ENCODE results near the gene COL23A1. TPM values are rescaled to one million over a fixed set of nuclear protein-coding genes. Genes with fewer than 3 reads are reported as not detected.

The COL23A1 gene
- total RNA-seq, 4 donors from 2014 or later, result 7.9 to 20.4 (median 12.0) TPM

DNA sequence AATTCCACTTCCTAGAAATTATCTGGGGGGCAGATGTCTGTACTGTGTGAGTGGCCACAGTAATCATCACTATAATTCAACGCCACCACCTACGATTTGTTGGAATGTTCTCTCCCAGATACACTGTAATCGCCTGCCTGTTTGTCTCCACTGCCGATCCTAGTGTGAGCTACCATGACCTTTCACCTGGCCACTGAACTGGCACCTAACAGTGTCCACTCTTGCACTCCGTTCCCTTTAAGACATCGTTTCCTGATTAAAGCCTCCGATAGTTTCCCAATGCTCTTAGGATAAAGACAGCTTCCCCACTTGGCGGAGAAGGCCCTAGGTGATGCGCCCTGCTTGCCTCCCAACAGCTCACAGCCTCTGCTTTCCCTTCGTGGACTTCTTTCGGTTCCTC is 361.6 kb downstream of the COL23A1 start:
- WGBS, 2 donors, result 93 to 95% methylated on average over 11 of the region's 11 CpGs

DNA sequence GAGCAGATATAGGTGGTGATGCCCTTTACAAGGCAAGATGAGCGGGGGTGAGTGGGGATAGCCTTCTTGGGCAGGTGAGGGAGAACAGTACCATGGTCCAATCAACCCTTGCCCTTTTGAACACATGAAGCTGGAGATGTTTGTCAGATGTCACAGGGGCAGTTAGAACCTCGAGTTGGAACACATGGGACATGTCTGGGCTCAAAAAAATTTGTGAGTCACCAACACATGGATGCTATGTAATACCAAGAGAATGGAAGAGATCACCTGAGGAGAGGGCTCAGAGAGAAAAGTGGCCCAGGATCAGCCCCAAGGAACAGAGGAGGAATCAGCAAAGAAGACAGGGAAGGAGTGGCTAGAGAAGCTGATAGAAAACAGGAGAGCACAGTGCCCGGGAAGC is 362.3 kb downstream of the COL23A1 start:
- DNase-seq (ENCODE audit: low spot score in 2 of 2), result no peak
- Histone ChIP-seq H3K27me3 (no peaks in the 10 kb centered on the region), H3K9me3 (peaks cover 0 to 4% (median 0%) of the 10 kb centered on the region in 4 donors), H3K27ac (peak overlapping the region in 1 of 4 donors; percentile 45), H3K4me3 (no peak overlapping the region), H3K4me1 (peaks cover 0 to 39% (median 23%) of the 10 kb centered on the region in 4 donors), H3K36me3 (peaks cover 0 to 85% (median 0%) of the 10 kb centered on the region in 3 donors)
- no peak for TF ChIP-seq POLR2A (IDR thresholded peaks at IDR 0.05)
- no peak for TF ChIP-seq EP300 (IDR thresholded peaks at IDR 0.05)
- TF ChIP-seq, protein P1, sequence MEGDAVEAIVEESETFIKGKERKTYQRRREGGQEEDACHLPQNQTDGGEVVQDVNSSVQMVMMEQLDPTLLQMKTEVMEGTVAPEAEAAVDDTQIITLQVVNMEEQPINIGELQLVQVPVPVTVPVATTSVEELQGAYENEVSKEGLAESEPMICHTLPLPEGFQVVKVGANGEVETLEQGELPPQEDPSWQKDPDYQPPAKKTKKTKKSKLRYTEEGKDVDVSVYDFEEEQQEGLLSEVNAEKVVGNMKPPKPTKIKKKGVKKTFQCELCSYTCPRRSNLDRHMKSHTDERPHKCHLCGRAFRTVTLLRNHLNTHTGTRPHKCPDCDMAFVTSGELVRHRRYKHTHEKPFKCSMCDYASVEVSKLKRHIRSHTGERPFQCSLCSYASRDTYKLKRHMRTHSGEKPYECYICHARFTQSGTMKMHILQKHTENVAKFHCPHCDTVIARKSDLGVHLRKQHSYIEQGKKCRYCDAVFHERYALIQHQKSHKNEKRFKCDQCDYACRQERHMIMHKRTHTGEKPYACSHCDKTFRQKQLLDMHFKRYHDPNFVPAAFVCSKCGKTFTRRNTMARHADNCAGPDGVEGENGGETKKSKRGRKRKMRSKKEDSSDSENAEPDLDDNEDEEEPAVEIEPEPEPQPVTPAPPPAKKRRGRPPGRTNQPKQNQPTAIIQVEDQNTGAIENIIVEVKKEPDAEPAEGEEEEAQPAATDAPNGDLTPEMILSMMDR (IDR thresholded peaks at IDR 0.05), result no peak
- WGBS, 2 donors, result 92 to 94% methylated on average over 3 of the region's 3 CpGs

More for the DNA sequence above, 361.6 kb downstream of the COL23A1 start:
- no peaks in the 10 kb centered on the region for H3K27me3 ChIP-seq
- TF ChIP-seq EP300 (IDR thresholded peaks at IDR 0.05), result no peak
- no peak for TF ChIP-seq POLR2A (IDR thresholded peaks at IDR 0.05)
- TF ChIP-seq, protein P1 (IDR thresholded peaks at IDR 0.05), result no peak
- H3K9me3 ChIP-seq, result peaks cover 0 to 4% (median 0%) of the 10 kb centered on the region in 4 donors
- H3K4me3 ChIP-seq, result no peak overlapping the region
- DNase-seq (ENCODE audit: low spot score in 2 of 2), result no peak
- peaks cover 0 to 40% (median 26%) of the 10 kb centered on the region in 4 donors for H3K4me1 ChIP-seq
- peaks cover 0 to 79% (median 0%) of the 10 kb centered on the region in 3 donors for H3K36me3 ChIP-seq
- no peak overlapping the region for H3K27ac ChIP-seq

DNA sequence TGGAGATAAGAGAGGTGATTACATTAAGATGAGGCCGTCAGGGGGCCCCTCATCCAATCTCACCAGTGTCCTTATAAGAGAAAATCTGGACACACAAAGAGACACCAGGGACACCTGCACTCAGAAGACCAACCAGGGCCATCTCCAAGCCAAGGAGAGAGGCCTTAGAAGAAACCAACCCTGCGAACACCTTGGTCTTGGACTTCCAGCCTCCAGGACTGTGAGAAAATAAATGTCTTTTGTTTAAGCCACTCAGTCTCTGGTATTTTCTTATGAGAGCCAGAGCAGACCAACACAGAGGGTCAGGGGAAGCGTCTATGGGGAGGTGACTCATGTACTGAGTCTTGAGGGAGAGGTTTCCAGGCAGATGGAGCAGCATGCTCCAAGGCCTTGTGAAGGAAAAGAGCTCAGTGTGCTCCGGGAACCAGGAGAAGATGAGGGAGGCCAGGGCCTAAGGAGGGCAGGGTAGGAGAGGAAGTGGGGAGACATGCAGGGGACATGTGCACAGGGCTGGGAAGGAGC is 363.0 kb downstream of the COL23A1 start:
- no peak overlapping the region for H3K4me3 ChIP-seq
- peaks cover 0 to 93% (median 0%) of the 10 kb centered on the region in 3 donors for H3K36me3 ChIP-seq
- peaks cover 0 to 36% (median 22%) of the 10 kb centered on the region in 4 donors for H3K4me1 ChIP-seq
- H3K27me3 ChIP-seq, result no peaks in the 10 kb centered on the region
- 72 to 95% methylated on average over 4 of the region's 4 CpGs for WGBS, 2 donors
- H3K9me3 ChIP-seq, result peaks cover 0 to 4% (median 0%) of the 10 kb centered on the region in 4 donors
- DNase-seq (ENCODE audit: low spot score in 2 of 2), result no peak
- no peak for TF ChIP-seq POLR2A (IDR thresholded peaks at IDR 0.05)
- TF ChIP-seq EP300 (IDR thresholded peaks at IDR 0.05), result no peak
- TF ChIP-seq, protein P1 (IDR thresholded peaks at IDR 0.05), result no peak
- H3K27ac ChIP-seq, result peak overlapping the region in 1 of 4 donors; percentile 45

DNA sequence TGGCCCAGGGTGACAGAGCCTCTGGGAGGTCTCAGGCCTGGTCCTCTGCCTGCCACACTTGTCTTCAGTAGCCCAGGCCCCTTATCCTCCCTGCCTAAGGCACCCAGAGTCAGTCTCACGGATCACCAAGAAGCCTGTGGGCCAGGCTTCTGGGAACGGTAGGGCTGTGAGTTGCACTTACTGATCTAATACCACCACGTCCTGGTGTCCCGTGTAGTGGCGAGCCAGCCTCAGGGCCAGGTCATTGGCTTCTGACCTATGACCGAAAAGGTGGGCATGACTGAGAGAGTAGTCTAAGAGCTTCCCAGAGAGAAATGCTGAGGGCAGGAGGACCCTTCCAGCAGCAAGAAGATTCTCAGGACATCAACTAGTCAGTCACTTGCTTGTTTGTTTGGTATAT is 365.0 kb downstream of the COL23A1 start:
- peaks cover 0 to 4% (median 0%) of the 10 kb centered on the region in 4 donors for H3K9me3 ChIP-seq
- H3K36me3 ChIP-seq, result peaks cover 0 to 100% (median 6%) of the 10 kb centered on the region in 3 donors
- peak overlapping the region in 1 of 4 donors; percentile 53 for H3K27ac ChIP-seq
- TF ChIP-seq, protein P1 (IDR thresholded peaks at IDR 0.05), result no peak
- TF ChIP-seq POLR2A (IDR thresholded peaks at IDR 0.05) (no peak), EP300 (IDR thresholded peaks at IDR 0.05) (no peak)
- no peak for DNase-seq (ENCODE audit: low spot score in 2 of 2)
- 73 to 88% methylated on average over 4 to 6 of the region's 6 CpGs for WGBS, 2 donors
- no peaks in the 10 kb centered on the region for H3K27me3 ChIP-seq
- no peak overlapping the region for H3K4me3 ChIP-seq
- H3K4me1 ChIP-seq, result peaks cover 0 to 18% (median 5%) of the 10 kb centered on the region in 4 donors

DNA sequence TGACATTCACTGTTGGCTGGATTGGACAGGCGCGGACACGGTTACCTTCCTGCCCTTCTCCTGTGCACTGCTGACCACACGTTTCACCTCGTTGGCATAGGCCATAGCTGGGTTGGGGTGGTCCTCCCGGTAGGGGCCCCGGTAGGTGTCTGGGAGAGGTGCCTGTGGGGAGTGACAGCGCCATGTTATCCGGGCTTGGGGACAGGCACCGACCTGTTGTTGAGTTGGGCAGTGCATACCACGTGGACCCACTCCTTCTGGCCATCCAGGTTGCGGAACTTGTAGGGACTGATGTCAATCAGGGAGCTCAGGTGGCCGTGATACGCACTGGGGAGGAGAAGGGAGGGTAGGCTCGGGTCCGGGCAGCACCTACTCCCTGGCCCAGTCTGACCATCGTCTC is 365.8 kb downstream of the COL23A1 start:
- Histone ChIP-seq H3K27me3 (no peaks in the 10 kb centered on the region), H3K4me3 (no peak overlapping the region), H3K36me3 (peaks cover 0 to 100% (median 6%) of the 10 kb centered on the region in 3 donors), H3K27ac (no peak overlapping the region), H3K9me3 (peaks cover 0 to 4% (median 0%) of the 10 kb centered on the region in 4 donors), H3K4me1 (peaks cover 0 to 11% (median 0%) of the 10 kb centered on the region in 4 donors)
- 86 to 92% methylated on average over 15 to 17 of the region's 17 CpGs for WGBS, 2 donors
- DNase-seq (ENCODE audit: low spot score in 2 of 2), result no peak
- TF ChIP-seq EP300 (IDR thresholded peaks at IDR 0.05) (no peak), POLR2A (IDR thresholded peaks at IDR 0.05) (no peak)
- TF ChIP-seq, protein P1 (IDR thresholded peaks at IDR 0.05), result no peak

All from tibial nerve (tissue), 4 donors.